CD8-positive, alpha-beta memory T cell (primary cell): ENCODE data around the gene YIPF2. TPM values are rescaled to one million over a fixed set of nuclear protein-coding genes. Genes with fewer than 3 reads are reported as not detected.
"Not testable (repeated sequence)": the region's sequence is repeated elsewhere in the genome, so short reads cannot be mapped to it uniquely, and the experiment has no call there.

Experiments used
- CTCF ChIA-PET: fragments of 350-600 bp; sonication (Branson Sonifier 250); formaldehyde crosslinking; loops from one replicate; lab custom pipeline; 2021; ENCODE audit warnings: antibody characterized with exemption; lab: Charles Lee
- POLR2A ChIA-PET: fragments of 350-600 bp; sonication (Branson Sonifier 250); formaldehyde crosslinking; loops from one replicate; lab custom pipeline; 2021; ENCODE audit warnings: antibody characterized with exemption; lab: Charles Lee
- DNase-seq, 5 donors: peaks; one replicate each; pipeline versions ENCODE4 v3.0.0 to v3.0.0-alpha.2; 2020 to 2022; ENCODE audit warnings: mixed read lengths in 1 of 5
- H3K27ac ChIP-seq: one replicate; pipeline ENCODE4 v1.7.0; 2013; ENCODE audit warnings: low read depth, mild to moderate bottlenecking, low read length, moderate library complexity
- H3K27me3 ChIP-seq: 2 replicates; pipeline ENCODE4 v1.7.0; 2013; ENCODE audit warnings: low read length, mild to moderate bottlenecking; ENCODE audit not compliant: insufficient read depth, poor library complexity, severe bottlenecking
- H3K36me3 ChIP-seq: 2 replicates; pipeline ENCODE4 v1.7.0; 2013; ENCODE audit warnings: mild to moderate bottlenecking, low read length, moderate library complexity; ENCODE audit not compliant: insufficient read depth
- H3K4me1 ChIP-seq: 2 replicates; pipeline ENCODE4 v1.7.0; 2013; ENCODE audit warnings: mild to moderate bottlenecking, low read length, moderate library complexity; ENCODE audit not compliant: insufficient read depth
- H3K4me3 ChIP-seq: 2 replicates; pipeline ENCODE4 v1.7.0; 2013; ENCODE audit warnings: mild to moderate bottlenecking, low read length
- H3K9me3 ChIP-seq: 2 replicates; pipeline ENCODE4 v1.7.0; 2013; ENCODE audit warnings: mild to moderate bottlenecking, low read length
- H3K27ac Mint-ChIP-seq, 8 donors: one replicate each; pipeline ENCODE4 v1.8.0; 2020 to 2021; ENCODE audit warnings: mixed read lengths in 8 of 8, mild to moderate bottlenecking in 6 of 8, inconsistent platforms in 3 of 8, moderate library complexity in 3 of 8
- H3K27me3 Mint-ChIP-seq, 2 donors: one replicate each; pipeline ENCODE4 v1.8.0; 2020 to 2021; ENCODE audit warnings: mixed read lengths in 2 of 2, mild to moderate bottlenecking in 1 of 2, moderate library complexity in 1 of 2
- H3K36me3 Mint-ChIP-seq, 3 donors: one replicate each; pipeline ENCODE4 v1.8.0; 2020 to 2021; ENCODE audit warnings: mixed read lengths in 3 of 3, inconsistent platforms in 1 of 3, mild to moderate bottlenecking in 1 of 3
- H3K4me1 Mint-ChIP-seq, 3 donors: one replicate each; pipeline ENCODE4 v1.8.0; 2020 to 2021; ENCODE audit warnings: mixed read lengths in 3 of 3, inconsistent platforms in 1 of 3, mild to moderate bottlenecking in 1 of 3
- H3K4me3 Mint-ChIP-seq, 7 donors: one replicate each; pipeline ENCODE4 v1.8.0; 2020 to 2021; ENCODE audit warnings: mixed read lengths in 7 of 7, mild to moderate bottlenecking in 6 of 7, moderate library complexity in 4 of 7, inconsistent platforms in 2 of 7
- H3K9me3 Mint-ChIP-seq, 5 donors: one replicate each; pipeline ENCODE4 v1.8.0; 2020 to 2022; ENCODE audit warnings: mixed read lengths in 5 of 5, mild to moderate bottlenecking in 3 of 5, moderate library complexity in 2 of 5, inconsistent platforms in 1 of 5
- polyA plus RNA-seq: library from polyadenylated mRNA; unstranded; fragments of 300-500 nt; fragmentation: Illumina TruSeq; gene quantifications from one replicate; pipeline ENCODE4 v1.2.3, GENCODE V29; 2021
- total RNA-seq, 2 experiments: library from RNA; stranded (reverse); gene quantifications; one replicate each; pipeline ENCODE4 v1.2.3, GENCODE V29; 2021

YIPF2 gene
- total and polyA plus RNA-seq, 3 experiments from 2014 or later = 15.9 to 33.7 (median 25.5) TPM

GRCh38 chr19:10952809-10953208 is 24.4 kb upstream of the YIPF2 start:
- H3K27ac ChIP-seq = no peak overlapping the region
- Mint-ChIP-seq H3K36me3 (no peaks in the 10 kb centered on the region), H3K27ac (no peak overlapping the region), H3K4me3 (no peak overlapping the region), H3K27me3 (no peaks in the 10 kb centered on the region), H3K4me1 (no peaks in the 10 kb centered on the region), H3K9me3 (no peaks in the 10 kb centered on the region)
- DNase-seq = no peak
- H3K4me1 ChIP-seq = no peaks in the 10 kb centered on the region
- H3K9me3 ChIP-seq = no peaks in the 10 kb centered on the region
- no peaks in the 10 kb centered on the region for H3K36me3 ChIP-seq
- POLR2A ChIA-PET = no interaction called here
- CTCF ChIA-PET = interaction anchor here (1.8 kb wide), 1 partner anchor 11 kb away, joined by 4 read pairs; no protein-coding TSS in a partner anchor
- no peak overlapping the region for H3K4me3 ChIP-seq
- H3K27me3 ChIP-seq = no peaks in the 10 kb centered on the region

GRCh38 chr19:10946958-10947657 is 18.7 kb upstream of the YIPF2 start:
- no peak overlapping the region for H3K4me3 Mint-ChIP-seq
- no peaks in the 10 kb centered on the region for H3K36me3 Mint-ChIP-seq
- no peak overlapping the region for H3K27ac ChIP-seq
- H3K36me3 ChIP-seq = no peaks in the 10 kb centered on the region
- POLR2A ChIA-PET = no interaction called here
- DNase-seq = no peak
- no peaks in the 10 kb centered on the region for H3K4me1 ChIP-seq
- CTCF ChIA-PET = no interaction called here
- H3K4me3 ChIP-seq = no peak overlapping the region
- H3K4me1 Mint-ChIP-seq = peaks cover 2 to 5% (median 3%) of the 10 kb centered on the region in 3 donors
- no peaks in the 10 kb centered on the region for H3K9me3 ChIP-seq
- H3K27ac Mint-ChIP-seq = no peak overlapping the region
- no peaks in the 10 kb centered on the region for H3K27me3 Mint-ChIP-seq
- no peaks in the 10 kb centered on the region for H3K27me3 ChIP-seq
- H3K9me3 Mint-ChIP-seq = no peaks in the 10 kb centered on the region

GRCh38 chr19:10945264-10945663 is 16.8 kb upstream of the YIPF2 start:
- H3K36me3 Mint-ChIP-seq = no peaks in the 10 kb centered on the region
- Histone ChIP-seq H3K4me1 (no peaks in the 10 kb centered on the region), H3K27me3 (no peaks in the 10 kb centered on the region), H3K9me3 (no peaks in the 10 kb centered on the region), H3K27ac (no peak overlapping the region), H3K4me3 (no peak overlapping the region), H3K36me3 (no peaks in the 10 kb centered on the region)
- H3K4me3 Mint-ChIP-seq = no peak overlapping the region
- DNase-seq = no peak
- H3K27me3 Mint-ChIP-seq = no peaks in the 10 kb centered on the region
- no peaks in the 10 kb centered on the region for H3K9me3 Mint-ChIP-seq
- H3K27ac Mint-ChIP-seq = no peak overlapping the region
- H3K4me1 Mint-ChIP-seq = peaks cover 4 to 7% (median 6%) of the 10 kb centered on the region in 3 donors
- ChIA-PET POLR2A (no interaction called here), CTCF (interaction anchor here (1.3 kb wide), 1 partner anchor 13 kb away, joined by 3 read pairs; no protein-coding TSS in a partner anchor)

GRCh38 chr19:10943412-10943811 is 15.0 kb upstream of the YIPF2 start:
- H3K4me3 ChIP-seq, H3K9me3 ChIP-seq, H3K9me3 Mint-ChIP-seq, H3K27me3 Mint-ChIP-seq, POLR2A ChIA-PET, H3K36me3 ChIP-seq, H3K27ac Mint-ChIP-seq, H3K27me3 ChIP-seq, H3K27ac ChIP-seq, H3K36me3 Mint-ChIP-seq, H3K4me1 ChIP-seq, H3K4me1 Mint-ChIP-seq, H3K4me3 Mint-ChIP-seq, DNase-seq: not testable (repeated sequence)
- CTCF ChIA-PET = interaction anchor here (1.3 to 1.4 kb wide), 2 partner anchors 20 to 28 kb away, joined by 4 to 5 read pairs; no protein-coding TSS in a partner anchor

GRCh38 chr19:10941649-10942048 is 13.2 kb upstream of the YIPF2 start:
- H3K4me3 Mint-ChIP-seq, H3K36me3 ChIP-seq, H3K9me3 Mint-ChIP-seq, H3K4me1 Mint-ChIP-seq, H3K27ac ChIP-seq, H3K4me1 ChIP-seq, H3K27me3 ChIP-seq, H3K4me3 ChIP-seq, H3K27me3 Mint-ChIP-seq, DNase-seq, POLR2A ChIA-PET, H3K36me3 Mint-ChIP-seq, H3K9me3 ChIP-seq, H3K27ac Mint-ChIP-seq: not testable (repeated sequence)
- CTCF ChIA-PET = interaction anchor here (0.7 to 2.2 kb wide), 12 partner anchors 8 to 224 kb away, joined by 3 to 9 read pairs (median 4); partner anchors contain the start of genes DNM2 and LDLR

- Histone ChIP-seq H3K27ac (no peak overlapping the region), H3K36me3 (no peaks in the 10 kb centered on the region), H3K4me3 (no peak overlapping the region), H3K27me3 (no peaks in the 10 kb centered on the region), H3K9me3 (no peaks in the 10 kb centered on the region), H3K4me1 (no peaks in the 10 kb centered on the region)
- CTCF ChIA-PET = interaction anchor here (0.6 to 2.1 kb wide), 11 partner anchors 8 to 158 kb away, joined by 3 to 7 read pairs (median 4); partner anchors contain the start of genes TIMM29 and YIPF2
- POLR2A ChIA-PET = interaction anchor here (0.6 kb wide), 2 partner anchors 14 to 190 kb away, joined by 3 to 9 read pairs; no protein-coding TSS in a partner anchor
- peak overlapping the region in 3 of 8 donors; percentile 10 to 39 (median 38) for H3K27ac Mint-ChIP-seq
- H3K4me3 Mint-ChIP-seq = peak overlapping the region in 2 of 7 donors; percentile 48 to 65
- H3K4me1 Mint-ChIP-seq = peaks cover 4 to 8% (median 8%) of the 10 kb centered on the region in 3 donors
- peak in 2 of 5 donors; percentile 53 to 63 for DNase-seq
- no peaks in the 10 kb centered on the region for H3K27me3 Mint-ChIP-seq
- H3K36me3 Mint-ChIP-seq = peaks cover 0 to 9% (median 0%) of the 10 kb centered on the region in 3 donors
- H3K9me3 Mint-ChIP-seq = no peaks in the 10 kb centered on the region
Measured at GRCh38 chr19:10936661-10937084, 8.2 kb upstream of the YIPF2 start.

GRCh38 chr19:10935371-10936059 is 7.1 kb upstream of the YIPF2 start:
- ChIA-PET POLR2A (no interaction called here), CTCF (interaction anchor here (1.4 to 2.1 kb wide), 4 partner anchors 14 to 68 kb away, joined by 4 to 6 read pairs (median 6); no protein-coding TSS in a partner anchor)
- Mint-ChIP-seq H3K36me3 (peaks cover 0 to 13% (median 0%) of the 10 kb centered on the region in 3 donors), H3K9me3 (no peaks in the 10 kb centered on the region), H3K4me3 (no peak overlapping the region), H3K4me1 (peaks cover 8 to 12% (median 8%) of the 10 kb centered on the region in 3 donors), H3K27ac (peak overlapping the region in 3 of 8 donors; percentile 26 to 69 (median 36)), H3K27me3 (no peaks in the 10 kb centered on the region)
- Histone ChIP-seq H3K9me3 (no peaks in the 10 kb centered on the region), H3K4me3 (no peak overlapping the region), H3K36me3 (no peaks in the 10 kb centered on the region), H3K27ac (no peak overlapping the region), H3K27me3 (no peaks in the 10 kb centered on the region), H3K4me1 (peaks cover 3% of the 10 kb centered on the region)
- no peak for DNase-seq
